IMR-90 (cell line): ENCODE results near the gene HTT.

ENCODE experiments used
- CEBPB ChIP-seq: IDR thresholded peaks from 2 replicates; pipeline ENCODE4 v1.6.1; 2012; ENCODE audit warnings: low read depth, low read length, improper control_type of control experiment
- CHD1 ChIP-seq: IDR thresholded peaks from 2 replicates; pipeline ENCODE4 v1.6.1; 2012; ENCODE audit warnings: low read depth, low read length, improper control_type of control experiment
- ELK1 ChIP-seq: fragments of 150-350 bp; IDR thresholded peaks from 2 replicates; pipeline ENCODE4 v1.6.1; 2016; ENCODE audit warnings: low read depth, mild to moderate bottlenecking, low read length, moderate library complexity, borderline replicate concordance
- MAFK ChIP-seq: IDR thresholded peaks from 2 replicates; pipeline ENCODE4 v1.6.1; 2012; ENCODE audit warnings: low read depth, low read length, improper control_type of control experiment
- MXI1 ChIP-seq: IDR thresholded peaks from 2 replicates; pipeline ENCODE4 v1.6.1; 2012; ENCODE audit warnings: low read depth, mild to moderate bottlenecking, low read length, moderate library complexity, borderline replicate concordance
- POLR2A ChIP-seq: IDR thresholded peaks from 2 replicates; pipeline ENCODE4 v1.6.1; 2012; ENCODE audit warnings: mild to moderate bottlenecking, low read depth, low read length
- RAD21 ChIP-seq: IDR thresholded peaks from 2 replicates; pipeline ENCODE4 v1.6.1; 2012; ENCODE audit warnings: low read length, improper control_type of control experiment
- RCOR1 ChIP-seq: IDR thresholded peaks from 2 replicates; pipeline ENCODE4 v1.6.1; 2012; ENCODE audit warnings: mild to moderate bottlenecking, low read length, improper control_type of control experiment; ENCODE audit not compliant: insufficient replicate concordance
- RFX5 ChIP-seq: IDR thresholded peaks from 2 replicates; pipeline ENCODE4 v1.8.0; 2012; ENCODE audit warnings: low read depth, mild to moderate bottlenecking, low read length, moderate library complexity
- SMC3 ChIP-seq: fragments of 150-350 bp; IDR thresholded peaks from 2 replicates; pipeline ENCODE4 v1.6.1; 2016; ENCODE audit warnings: low read depth, mild to moderate bottlenecking, antibody characterized with exemption, low read length, moderate library complexity
- TF ChIP-seq, protein P1 (sequence below): conservative IDR thresholded peaks from 2 replicates; pipeline ENCODE4 v1.5.1; 2012; ENCODE audit warnings: mild to moderate bottlenecking, low read depth, low read length, improper control_type of control experiment

DNA sequence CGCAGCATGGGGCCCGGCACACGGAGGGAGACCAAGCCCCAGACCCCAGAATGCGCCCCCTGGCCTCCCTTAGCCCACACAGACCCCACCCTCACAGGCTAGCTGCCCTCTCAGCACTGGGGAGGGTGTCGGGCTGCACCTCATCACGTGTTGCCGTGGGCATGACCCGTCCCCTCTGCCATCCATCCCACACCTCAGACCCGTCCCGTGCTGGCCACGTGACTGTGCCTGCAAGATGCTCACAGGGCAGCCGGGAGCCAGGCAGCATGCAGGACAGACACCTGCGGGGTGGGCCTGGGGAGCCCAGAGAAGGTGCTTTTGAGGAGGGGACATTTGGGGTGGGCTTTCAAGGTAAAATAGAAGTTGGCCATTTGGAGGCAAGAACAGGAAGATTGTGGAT lies 179.3 kb downstream of the HTT start:
- TF ChIP-seq RCOR1: no peak
- TF ChIP-seq, protein P1, sequence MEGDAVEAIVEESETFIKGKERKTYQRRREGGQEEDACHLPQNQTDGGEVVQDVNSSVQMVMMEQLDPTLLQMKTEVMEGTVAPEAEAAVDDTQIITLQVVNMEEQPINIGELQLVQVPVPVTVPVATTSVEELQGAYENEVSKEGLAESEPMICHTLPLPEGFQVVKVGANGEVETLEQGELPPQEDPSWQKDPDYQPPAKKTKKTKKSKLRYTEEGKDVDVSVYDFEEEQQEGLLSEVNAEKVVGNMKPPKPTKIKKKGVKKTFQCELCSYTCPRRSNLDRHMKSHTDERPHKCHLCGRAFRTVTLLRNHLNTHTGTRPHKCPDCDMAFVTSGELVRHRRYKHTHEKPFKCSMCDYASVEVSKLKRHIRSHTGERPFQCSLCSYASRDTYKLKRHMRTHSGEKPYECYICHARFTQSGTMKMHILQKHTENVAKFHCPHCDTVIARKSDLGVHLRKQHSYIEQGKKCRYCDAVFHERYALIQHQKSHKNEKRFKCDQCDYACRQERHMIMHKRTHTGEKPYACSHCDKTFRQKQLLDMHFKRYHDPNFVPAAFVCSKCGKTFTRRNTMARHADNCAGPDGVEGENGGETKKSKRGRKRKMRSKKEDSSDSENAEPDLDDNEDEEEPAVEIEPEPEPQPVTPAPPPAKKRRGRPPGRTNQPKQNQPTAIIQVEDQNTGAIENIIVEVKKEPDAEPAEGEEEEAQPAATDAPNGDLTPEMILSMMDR: no peak
- no peak for TF ChIP-seq CHD1
- no peak for TF ChIP-seq POLR2A
- no peak for TF ChIP-seq CEBPB
- no peak for TF ChIP-seq MXI1
- no peak for TF ChIP-seq SMC3
- TF ChIP-seq MAFK: no peak
- TF ChIP-seq RAD21: no peak
- no peak for TF ChIP-seq RFX5
- no peak for TF ChIP-seq ELK1
